K562 (cell line): ENCODE data around the gene EML6. TPM values are rescaled to one million over a fixed set of nuclear protein-coding genes. Genes with fewer than 3 reads are reported as not detected.

Experiments used
- BHLHE40 ChIP-seq: IDR thresholded peaks from 2 replicates; pipeline ENCODE4 v1.6.1; 2011; ENCODE audit warnings: low read length, improper control_type of control experiment
- EP300 ChIP-seq: IDR thresholded peaks from 2 replicates; pipeline ENCODE4 v1.6.1; 2012; ENCODE audit warnings: low read length, improper control_type of control experiment
- EP400 ChIP-seq: fragments of 450-650 bp; IDR thresholded peaks from 2 replicates; pipeline ENCODE4 v1.6.1; 2017; ENCODE audit warnings: antibody characterized with exemption, mild to moderate bottlenecking, moderate library complexity
- ESRRB ChIP-seq: fragments of 250-450 bp; sonication (Bioruptor Pico); IDR thresholded peaks from 2 replicates; pipeline ENCODE4 v1.5.0; 2020; ENCODE audit warnings: mild to moderate bottlenecking, moderate library complexity, borderline replicate concordance
- ETS2 ChIP-seq: IDR thresholded peaks from 2 replicates; pipeline ENCODE4 v1.6.1; 2016; ENCODE audit warnings: borderline replicate concordance, missing genetic modification characterization, mild to moderate bottlenecking, moderate library complexity, missing compliant biosample characterization; ENCODE audit not compliant: poor library complexity, severe bottlenecking
- FOXM1 ChIP-seq, 2 experiments: fragments of 450-650 bp in 1 of 2; sonication (generic) in 1 of 2; formaldehyde crosslinking in 1 of 2; IDR thresholded peaks; 2 replicates each; pipeline versions ENCODE4 v1.6.1 to v1.9.0; 2017 to 2022; ENCODE audit warnings: low read depth in 2 of 2, mild to moderate bottlenecking in 2 of 2, missing genetic modification reagents in 1 of 2, moderate library complexity in 1 of 2
- HDAC2 ChIP-seq: fragments of 450-650 bp; IDR thresholded peaks from 2 replicates; pipeline ENCODE4 v1.6.1; 2016; ENCODE audit warnings: mild to moderate bottlenecking
- MED1 ChIP-seq: sonication (generic); formaldehyde crosslinking; IDR thresholded peaks from 2 replicates; pipeline ENCODE4 v1.8.1; 2023; ENCODE audit warnings: missing genetic modification reagents, borderline replicate concordance
- MEF2D ChIP-seq: conservative IDR thresholded peaks from 2 replicates; pipeline ENCODE4 v1.6.1; 2016; ENCODE audit warnings: low read depth, missing genetic modification characterization, missing compliant biosample characterization
- NCOA2 ChIP-seq, 2 experiments: fragments of 450-650 bp; IDR thresholded peaks; 2 replicates each; pipeline ENCODE4 v1.6.1; 2018; ENCODE audit warnings: mild to moderate bottlenecking in 2 of 2, moderate library complexity in 1 of 2; ENCODE audit not compliant: partially characterized antibody in 2 of 2
- NCOR1 ChIP-seq: fragments of 450-650 bp; IDR thresholded peaks from 2 replicates; pipeline ENCODE4 v1.6.1; 2016; ENCODE audit warnings: mild to moderate bottlenecking, moderate library complexity
- PML ChIP-seq: IDR thresholded peaks from 2 replicates; pipeline ENCODE4 v1.6.1; 2012; ENCODE audit warnings: low read length, inconsistent platforms
- RFX5 ChIP-seq: IDR thresholded peaks from 2 replicates; pipeline ENCODE4 v1.6.1; 2011; ENCODE audit warnings: low read depth, mild to moderate bottlenecking, improper control_type of control experiment, low read length
- SMARCA4 ChIP-seq: fragments of 450-650 bp; IDR thresholded peaks from 2 replicates; pipeline ENCODE4 v1.6.1; 2016
- SNRNP70 ChIP-seq: fragments of 200-400 bp; formaldehyde crosslinking; optimal IDR thresholded peaks from 2 replicates; pipeline ENCODE3; 2017; ENCODE audit warnings: low read depth, low read length
- THRAP3 ChIP-seq: fragments of 450-650 bp; IDR thresholded peaks from 2 replicates; pipeline ENCODE4 v1.6.1; 2016; ENCODE audit warnings: mild to moderate bottlenecking, inconsistent platforms, borderline replicate concordance
- ZFX ChIP-seq: sonication (generic); formaldehyde crosslinking; IDR thresholded peaks from 2 replicates; pipeline ENCODE4 v1.8.0; 2022; ENCODE audit warnings: mild to moderate bottlenecking, missing genetic modification reagents, moderate library complexity
- ZNF324 ChIP-seq: fragments of 250-450 bp; sonication (Bioruptor Pico); IDR thresholded peaks from 2 replicates; pipeline ENCODE4 v1.4.0; 2020; ENCODE audit warnings: mild to moderate bottlenecking
- ZNF431 ChIP-seq: sonication (generic); formaldehyde crosslinking; IDR thresholded peaks from 2 replicates; pipeline ENCODE4 v1.8.0; 2022; ENCODE audit warnings: mild to moderate bottlenecking, missing genetic modification reagents
- ZNF668 ChIP-seq: fragments of 250-450 bp; sonication (Bioruptor Pico); IDR thresholded peaks from 2 replicates; pipeline ENCODE4 v1.8.0; 2022; ENCODE audit warnings: mild to moderate bottlenecking, inconsistent platforms
- ZNF76 ChIP-seq: fragments of 250-450 bp; sonication (Bioruptor Pico); IDR thresholded peaks from 2 replicates; pipeline ENCODE4 v1.4.0; 2020; ENCODE audit warnings: mild to moderate bottlenecking, moderate library complexity, borderline replicate concordance
- ZSCAN29 ChIP-seq: fragments of 450-650 bp; IDR thresholded peaks from 2 replicates; pipeline ENCODE4 v1.6.1; 2017
- polyA plus RNA-seq, 8 experiments: library from polyadenylated mRNA; depleted of rRNA in 4 of 8; stranded (reverse) in 5 of 8; unstranded in 3 of 8; fragments of >200 nt; fragmentation: Nextera tagmentation in 2 of 8; fragmentation: Illumina TruSeq in 1 of 8; extraction: Ambion mirVana in 2 of 8; extraction: Trizol in 1 of 8; gene quantifications; 2 replicates each; pipeline versions ENCODE4 v1.2.1 to v1.2.3, GENCODE V29; 2011 to 2014; ENCODE audit warnings: inconsistent platforms in 1 of 8, missing spikeins in 1 of 8
- total RNA-seq, 7 experiments: library from RNA; depleted of rRNA in 6 of 7; stranded (reverse); fragments of >200 nt in 6 of 7; fragmentation: Illumina TruSeq in 2 of 7; extraction: Trizol in 2 of 7; gene quantifications; 2 replicates each; pipeline versions ENCODE4 v1.2.1 to v1.2.3, GENCODE V29; 2011 to 2021; ENCODE audit warnings: low replicate concordance in 1 of 7
- TF ChIP-seq, protein P1 (sequence below): fragments of 450-650 bp; formaldehyde crosslinking; IDR thresholded peaks from 2 replicates; pipeline ENCODE4 v1.4.0; 2020; ENCODE audit warnings: mild to moderate bottlenecking, moderate library complexity
- TF ChIP-seq, protein P2 (sequence below), 2 experiments: fragments of 450-650 bp; IDR thresholded peaks; 2 replicates each; pipeline ENCODE4 v1.6.1; 2016
- TF ChIP-seq, protein P3 (sequence below), 3 experiments: fragments of 200-800 bp in 1 of 3; sonication (Bioruptor generic) in 1 of 3; sonication (generic) in 1 of 3; formaldehyde crosslinking in 1 of 3; IDR thresholded peaks; 2 replicates each; pipeline versions ENCODE4 v1.6.1 to v1.8.0; 2016 to 2022; ENCODE audit warnings: mild to moderate bottlenecking in 2 of 3, missing compliant biosample characterization in 2 of 3, missing genetic modification characterization in 2 of 3, missing genetic modification reagents in 1 of 3

The EML6 gene
- total and polyA plus RNA-seq, 9 of the 15 experiments (the other 6 are each of a cell fraction or from before 2014, with no cell fraction given) = 0.07 to 0.56 (median 0.25) TPM

DNA sequence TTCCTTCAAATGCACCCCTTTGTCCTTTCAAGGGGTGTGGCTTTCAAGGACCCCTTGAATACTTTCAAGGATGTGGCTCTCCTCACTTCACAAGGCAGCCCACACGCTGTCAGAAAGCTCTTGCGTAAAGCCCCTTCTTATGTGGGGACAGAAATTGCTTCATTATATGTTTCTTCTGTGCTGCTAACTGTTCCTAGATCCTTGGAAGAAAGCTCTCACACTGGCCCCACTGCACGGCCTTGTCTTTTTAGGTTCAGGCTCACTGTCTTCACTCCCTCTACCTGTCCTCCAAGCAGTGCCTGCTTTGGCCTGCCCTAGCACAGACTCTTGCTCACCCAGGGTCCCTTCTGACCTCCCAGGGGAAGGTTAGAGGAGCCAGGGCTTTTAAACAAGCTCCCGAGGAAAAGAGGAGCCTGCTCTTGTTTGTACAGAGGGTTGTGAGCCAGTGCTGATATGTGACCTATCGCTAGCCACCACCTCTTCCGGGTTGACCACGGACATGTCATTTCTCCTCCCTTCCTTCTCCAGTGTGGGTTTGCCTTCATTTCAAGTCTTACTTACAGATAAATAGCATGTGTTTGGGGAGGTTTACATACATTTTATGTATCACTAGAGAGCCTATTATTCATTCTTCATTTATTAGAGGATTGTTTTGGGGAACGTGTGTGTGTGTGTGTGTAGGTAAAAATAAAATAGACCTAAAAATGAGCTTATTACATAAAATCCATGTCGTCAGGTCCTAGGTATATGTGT is 232.1 kb downstream of the EML6 start (continued):
- no peak for TF ChIP-seq FOXM1 (IDR thresholded peaks at IDR 0.05; ENCODE audit: low read depth)
- TF ChIP-seq FOXM1 (CRISPR knock-in tag; IDR thresholded peaks at IDR 0.05; ENCODE audit: low read depth) = no peak
- TF ChIP-seq NCOA2 (IDR thresholded peaks at IDR 0.05; ENCODE audit: partially characterized antibody in 2 of 2) = peak in 1 of 2 experiments; percentile 11
- TF ChIP-seq, protein P1, sequence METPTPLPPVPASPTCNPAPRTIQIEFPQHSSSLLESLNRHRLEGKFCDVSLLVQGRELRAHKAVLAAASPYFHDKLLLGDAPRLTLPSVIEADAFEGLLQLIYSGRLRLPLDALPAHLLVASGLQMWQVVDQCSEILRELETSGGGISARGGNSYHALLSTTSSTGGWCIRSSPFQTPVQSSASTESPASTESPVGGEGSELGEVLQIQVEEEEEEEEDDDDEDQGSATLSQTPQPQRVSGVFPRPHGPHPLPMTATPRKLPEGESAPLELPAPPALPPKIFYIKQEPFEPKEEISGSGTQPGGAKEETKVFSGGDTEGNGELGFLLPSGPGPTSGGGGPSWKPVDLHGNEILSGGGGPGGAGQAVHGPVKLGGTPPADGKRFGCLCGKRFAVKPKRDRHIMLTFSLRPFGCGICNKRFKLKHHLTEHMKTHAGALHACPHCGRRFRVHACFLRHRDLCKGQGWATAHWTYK (CRISPR knock-in tag) = 0 out of 2 replicates have a peak, but pooled peaks have one; percentile 26
- no peak for TF ChIP-seq ZSCAN29
- TF ChIP-seq, protein P2, sequence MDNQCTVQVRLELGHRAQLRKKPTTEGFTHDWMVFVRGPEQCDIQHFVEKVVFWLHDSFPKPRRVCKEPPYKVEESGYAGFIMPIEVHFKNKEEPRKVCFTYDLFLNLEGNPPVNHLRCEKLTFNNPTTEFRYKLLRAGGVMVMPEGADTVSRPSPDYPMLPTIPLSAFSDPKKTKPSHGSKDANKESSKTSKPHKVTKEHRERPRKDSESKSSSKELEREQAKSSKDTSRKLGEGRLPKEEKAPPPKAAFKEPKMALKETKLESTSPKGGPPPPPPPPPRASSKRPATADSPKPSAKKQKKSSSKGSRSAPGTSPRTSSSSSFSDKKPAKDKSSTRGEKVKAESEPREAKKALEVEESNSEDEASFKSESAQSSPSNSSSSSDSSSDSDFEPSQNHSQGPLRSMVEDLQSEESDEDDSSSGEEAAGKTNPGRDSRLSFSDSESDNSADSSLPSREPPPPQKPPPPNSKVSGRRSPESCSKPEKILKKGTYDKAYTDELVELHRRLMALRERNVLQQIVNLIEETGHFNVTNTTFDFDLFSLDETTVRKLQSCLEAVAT (IDR thresholded peaks at IDR 0.05) = 0 out of 4 replicates have a peak, but pooled peaks of 1 of the 2 experiments have one; percentile 56
- peak; percentile 54; the same call in 1 of the 2 replicates for TF ChIP-seq EP400
- TF ChIP-seq ZNF76 (CRISPR knock-in tag) = peak; percentile 27; the same call in 1 of the 2 replicates
- peak; percentile 23; the same call in 1 of the 2 replicates for TF ChIP-seq HDAC2
- TF ChIP-seq ESRRB (CRISPR knock-in tag) = no peak
- no peak for TF ChIP-seq SNRNP70
- peak; percentile 36; the same call in 1 of the 2 replicates for TF ChIP-seq NCOR1
- TF ChIP-seq ETS2 (tag) = no peak
- 0 out of 2 replicates have a peak, but pooled peaks have one; percentile 16 for TF ChIP-seq MEF2D (tag)
- peak; percentile 81 for TF ChIP-seq ZFX (CRISPR knock-in tag)
- TF ChIP-seq ZNF431 (CRISPR knock-in tag) = no peak
- peak; percentile 47 for TF ChIP-seq PML
- no peak for TF ChIP-seq THRAP3
- peak; percentile 69 for TF ChIP-seq SMARCA4
- no peak for TF ChIP-seq RFX5
- no peak for TF ChIP-seq BHLHE40
- peak; percentile 79; the same call in 1 of the 2 replicates for TF ChIP-seq EP300
- TF ChIP-seq ZNF668 (CRISPR knock-in tag) = 0 out of 2 replicates have a peak, but pooled peaks have one; percentile 45
- TF ChIP-seq, protein P3, sequence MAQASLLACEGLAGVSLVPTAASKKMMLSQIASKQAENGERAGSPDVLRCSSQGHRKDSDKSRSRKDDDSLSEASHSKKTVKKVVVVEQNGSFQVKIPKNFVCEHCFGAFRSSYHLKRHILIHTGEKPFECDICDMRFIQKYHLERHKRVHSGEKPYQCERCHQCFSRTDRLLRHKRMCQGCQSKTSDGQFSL (CRISPR knock-in tag; IDR thresholded peaks at IDR 0.05) = no peak
- TF ChIP-seq, protein P3 (tag; IDR thresholded peaks at IDR 0.05) = peak in 1 of 2 experiments; percentile 66; a peak in 1 of 4 replicates
- no peak for TF ChIP-seq ZNF324 (CRISPR knock-in tag)
- no peak for TF ChIP-seq MED1 (CRISPR knock-in tag)
